Neutrophil (primary cell): Measurements from ENCODE around the gene DPF1.

ENCODE experiments used
- H3K27ac ChIP-seq: fragments of 200-600 bp; sonication (generic); 2 replicates; pipeline ENCODE4 v1.5.1; 2016; ENCODE audit warnings: mild to moderate bottlenecking, moderate library complexity
- H3K27me3 ChIP-seq: fragments of 200-600 bp; sonication (generic); 2 replicates; pipeline ENCODE4 v1.6.0; 2016; ENCODE audit warnings: mild to moderate bottlenecking
- H3K36me3 ChIP-seq: fragments of 200-600 bp; sonication (generic); 2 replicates; pipeline ENCODE4 v1.5.1; 2017
- H3K4me1 ChIP-seq, 2 experiments: fragments of 200-600 bp in 1 of 2; sonication (generic) in 1 of 2; 1 replicate in 1 of 2; 2 replicates in 1 of 2; pipeline versions ENCODE4 v1.5.1 to v1.6.1; 2013 to 2016; ENCODE audit warnings: low read depth in 1 of 2, low read length in 1 of 2, mild to moderate bottlenecking in 1 of 2, moderate library complexity in 1 of 2; ENCODE audit not compliant: control insufficient read depth in 1 of 2, insufficient read depth in 1 of 2
- H3K4me3 ChIP-seq, 2 experiments: fragments of 200-600 bp in 1 of 2; sonication (generic) in 1 of 2; 1 replicate in 1 of 2; 2 replicates in 1 of 2; pipeline ENCODE4 v1.5.1; 2013 to 2016; ENCODE audit warnings: low read depth in 1 of 2, low read length in 1 of 2, mild to moderate bottlenecking in 1 of 2, moderate library complexity in 1 of 2
- H3K9me3 ChIP-seq: fragments of 200-600 bp; sonication (generic); 2 replicates; pipeline ENCODE4 v1.5.1; 2016
- CTCF ChIP-seq: fragments of 200-600 bp; sonication (generic); IDR thresholded peaks from 2 replicates; pipeline ENCODE4 v1.5.1; 2016; ENCODE audit warnings: antibody characterized with exemption

DPF1 gene

GRCh38 chr19:38204728-38205127, 19.3 kb downstream of the DPF1 start:
- no peak for TF ChIP-seq CTCF

GRCh38 chr19:38204096-38204495, 19.9 kb downstream of the DPF1 start:
- peaks cover 55% of the 10 kb centered on the region for H3K36me3 ChIP-seq
- H3K4me3 ChIP-seq: no peak overlapping the region
- TF ChIP-seq CTCF: no peak
- H3K4me1 ChIP-seq: no peaks in the 10 kb centered on the region
- H3K27ac ChIP-seq: no peak overlapping the region
- no peaks in the 10 kb centered on the region for H3K9me3 ChIP-seq
- peaks cover 10% of the 10 kb centered on the region for H3K27me3 ChIP-seq

More at GRCh38 chr19:38204728-38205127, 19.3 kb downstream of the DPF1 start:
- H3K27me3 ChIP-seq: peaks cover 16% of the 10 kb centered on the region
- H3K36me3 ChIP-seq: peaks cover 51% of the 10 kb centered on the region
- H3K4me1 ChIP-seq: no peaks in the 10 kb centered on the region
- H3K27ac ChIP-seq: no peak overlapping the region
- H3K4me3 ChIP-seq: no peak overlapping the region
- H3K9me3 ChIP-seq: no peaks in the 10 kb centered on the region

GRCh38 chr19:38203197-38203596, 20.8 kb downstream of the DPF1 start:
- H3K4me1 ChIP-seq: no peaks in the 10 kb centered on the region
- no peak for TF ChIP-seq CTCF
- H3K27ac ChIP-seq: no peak overlapping the region
- peaks cover 64% of the 10 kb centered on the region for H3K36me3 ChIP-seq
- no peak overlapping the region for H3K4me3 ChIP-seq
- H3K27me3 ChIP-seq: peaks cover under 1% of the 10 kb centered on the region
- H3K9me3 ChIP-seq: no peaks in the 10 kb centered on the region

GRCh38 chr19:38202504-38202903, 21.5 kb downstream of the DPF1 start:
- no peak overlapping the region for H3K4me3 ChIP-seq
- no peaks in the 10 kb centered on the region for H3K27me3 ChIP-seq
- H3K4me1 ChIP-seq: no peaks in the 10 kb centered on the region
- H3K9me3 ChIP-seq: no peaks in the 10 kb centered on the region
- no peak overlapping the region for H3K27ac ChIP-seq
- H3K36me3 ChIP-seq: peaks cover 65% of the 10 kb centered on the region
- TF ChIP-seq CTCF: no peak

GRCh38 chr19:38201731-38202130, 22.3 kb downstream of the DPF1 start:
- H3K9me3 ChIP-seq: no peaks in the 10 kb centered on the region
- H3K4me1 ChIP-seq: no peaks in the 10 kb centered on the region
- H3K4me3 ChIP-seq: no peak overlapping the region
- H3K27ac ChIP-seq: no peak overlapping the region
- no peak for TF ChIP-seq CTCF
- H3K36me3 ChIP-seq: peaks cover 61% of the 10 kb centered on the region
- H3K27me3 ChIP-seq: no peaks in the 10 kb centered on the region

GRCh38 chr19:38199340-38199739, 24.7 kb downstream of the DPF1 start:
- H3K36me3 ChIP-seq: peaks cover 56% of the 10 kb centered on the region
- TF ChIP-seq CTCF: no peak
- no peaks in the 10 kb centered on the region for H3K9me3 ChIP-seq
- H3K4me1 ChIP-seq: no peaks in the 10 kb centered on the region
- H3K27me3 ChIP-seq: no peaks in the 10 kb centered on the region
- H3K4me3 ChIP-seq: no peak overlapping the region
- no peak overlapping the region for H3K27ac ChIP-seq
